DMS153 (cell line): Measurements from ENCODE around the gene PPP2R2C.

Experiments
- DNase-seq: peaks from one replicate; lab custom pipeline; 2025; lab: John Stamatoyannopoulos, UW

Gene PPP2R2C

DNA sequence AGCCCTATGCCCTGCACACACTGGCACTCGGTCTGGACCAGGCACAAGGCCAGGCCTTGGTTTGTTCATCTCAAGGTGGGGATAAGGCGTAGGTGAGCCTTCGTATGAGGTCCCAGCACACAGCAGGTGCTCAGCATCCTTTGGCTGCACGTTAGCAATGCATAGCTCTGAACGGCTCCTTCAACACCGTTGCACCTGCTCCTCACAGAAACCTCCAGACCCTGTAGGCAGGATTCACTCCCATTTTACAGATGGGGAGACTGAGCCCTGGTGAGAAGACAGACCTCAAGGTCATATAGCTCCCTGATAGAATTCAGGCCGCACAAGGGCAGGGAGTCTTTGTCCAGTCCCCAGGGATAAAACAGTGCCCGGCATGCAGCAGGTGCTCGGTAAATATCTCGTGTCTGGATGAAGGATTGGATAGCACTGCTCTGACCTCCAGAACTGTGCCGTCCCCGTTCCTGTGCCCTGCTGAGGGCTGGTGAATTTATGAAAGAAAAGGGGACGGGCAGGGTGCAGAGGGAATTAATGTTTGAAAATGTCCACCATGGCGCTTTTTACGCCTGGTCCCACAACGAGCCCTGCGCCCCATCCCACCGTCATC is 2.4 kb downstream of the PPP2R2C start:
- no peak for DNase-seq

DNA sequence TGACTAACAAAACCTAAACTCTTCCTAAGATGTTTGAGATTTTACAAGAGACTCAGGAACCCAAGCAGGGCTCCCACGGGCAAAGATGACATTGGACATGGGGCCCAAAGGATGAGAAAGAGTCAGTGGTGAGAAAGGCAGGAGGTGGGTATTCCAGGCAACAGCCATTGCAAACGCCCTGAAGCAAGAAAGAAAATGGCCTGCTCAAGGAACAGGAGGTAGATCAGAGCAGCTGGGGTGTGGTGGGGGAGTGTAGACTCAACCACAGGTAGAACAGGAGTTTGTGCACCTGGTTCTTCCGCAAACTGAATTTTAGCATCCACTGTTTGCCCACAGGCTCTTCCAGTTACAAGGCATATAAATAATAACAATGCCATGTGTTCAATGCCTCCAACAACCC is 3.3 kb downstream of the PPP2R2C start:
- DNase-seq = no peak

DNA sequence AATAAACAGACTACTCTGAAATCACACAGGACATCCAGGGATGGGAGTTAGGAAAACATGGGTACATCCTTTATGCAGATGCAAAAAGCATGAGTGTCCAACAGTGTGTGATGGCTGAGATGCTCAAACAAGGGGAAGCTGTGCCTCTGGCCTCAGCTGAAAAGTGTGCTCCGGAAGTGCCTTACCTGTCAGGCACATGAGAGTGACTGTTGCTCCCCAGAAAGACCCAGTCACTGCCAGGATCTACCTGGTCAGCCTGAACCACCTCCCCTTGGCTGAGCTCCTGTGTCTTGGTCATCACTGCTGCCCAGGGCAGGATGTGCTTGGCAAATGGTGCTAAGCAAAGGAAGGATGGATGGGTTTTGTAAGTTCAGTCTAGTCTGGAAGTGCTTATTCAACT is 4.0 kb downstream of the PPP2R2C start:
- no peak for DNase-seq

DNA sequence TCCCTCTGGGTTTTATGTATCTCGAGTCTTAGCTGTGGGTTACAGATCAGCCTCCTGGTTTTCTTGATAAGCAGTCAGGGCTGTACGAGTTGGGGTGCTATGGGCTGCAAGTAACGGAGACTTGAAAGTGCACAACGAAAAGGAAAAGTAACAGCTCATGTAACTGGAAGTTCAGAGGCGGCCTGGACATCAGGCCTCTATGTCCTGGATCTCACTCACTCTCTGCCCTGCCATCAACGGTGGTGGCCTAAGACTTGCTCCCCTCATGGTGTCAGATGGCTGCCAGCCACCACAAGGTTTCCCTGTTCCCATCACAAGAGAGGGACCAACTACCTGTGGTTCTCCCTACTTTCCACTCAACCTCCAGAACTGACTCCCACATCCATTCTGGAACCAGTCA is 4.8 kb downstream of the PPP2R2C start:
- DNase-seq = no peak

DNA sequence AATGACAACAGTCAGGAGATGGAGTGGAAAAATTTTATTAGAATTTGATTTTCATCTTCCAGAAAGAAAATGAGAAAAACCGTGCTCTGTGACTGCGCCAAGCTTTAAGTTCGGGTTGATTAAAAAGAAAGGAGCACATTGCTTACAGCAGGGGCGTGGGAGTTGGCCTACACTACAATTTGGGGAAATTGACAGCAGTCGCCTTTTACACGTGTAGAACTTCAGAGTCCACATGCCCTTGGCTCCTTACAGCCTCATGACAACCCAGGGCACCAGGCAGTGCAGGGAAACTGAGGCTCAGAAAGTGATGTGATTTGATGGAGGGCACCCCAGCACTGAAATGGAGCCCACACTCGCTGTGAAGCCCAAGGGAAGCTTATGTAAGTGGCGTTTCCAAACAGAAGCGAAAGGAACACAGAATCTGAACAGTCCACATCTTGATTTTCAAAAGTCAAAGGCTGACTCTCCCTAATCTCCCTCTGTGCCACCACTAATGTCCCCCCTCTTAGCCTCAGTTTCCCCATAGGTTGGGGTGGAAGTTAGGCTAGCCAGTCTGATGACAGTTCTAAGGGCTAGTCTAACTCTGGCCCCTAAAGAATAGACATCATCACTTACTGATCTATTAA is 5.5 kb downstream of the PPP2R2C start:
- DNase-seq = no peak

DNA sequence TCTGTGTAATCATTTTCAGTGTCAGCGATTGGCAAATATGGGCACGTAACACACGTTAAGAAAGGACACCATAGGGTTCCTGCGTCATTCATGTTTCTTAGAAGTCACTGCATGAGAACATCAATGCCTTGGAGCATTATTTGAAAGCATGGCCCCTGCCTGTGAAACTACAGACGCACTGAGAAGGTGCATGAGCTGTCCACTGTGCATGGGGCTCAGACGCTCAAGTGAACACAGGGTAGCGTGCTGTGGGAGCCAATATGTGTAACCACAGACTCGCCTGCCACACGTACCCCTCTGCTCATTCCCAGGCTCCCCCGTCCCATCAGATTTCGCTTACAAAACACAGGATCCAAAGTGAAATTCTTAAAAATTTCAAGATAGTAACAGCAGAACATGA is 6.5 kb downstream of the PPP2R2C start:
- DNase-seq = no peak

GRCh38 chr4:6464842-6465588 is 7.4 kb downstream of the PPP2R2C start:
- DNase-seq = no peak

GRCh38 chr4:6463311-6464289 is 8.8 kb downstream of the PPP2R2C start:
- no peak for DNase-seq

DNA sequence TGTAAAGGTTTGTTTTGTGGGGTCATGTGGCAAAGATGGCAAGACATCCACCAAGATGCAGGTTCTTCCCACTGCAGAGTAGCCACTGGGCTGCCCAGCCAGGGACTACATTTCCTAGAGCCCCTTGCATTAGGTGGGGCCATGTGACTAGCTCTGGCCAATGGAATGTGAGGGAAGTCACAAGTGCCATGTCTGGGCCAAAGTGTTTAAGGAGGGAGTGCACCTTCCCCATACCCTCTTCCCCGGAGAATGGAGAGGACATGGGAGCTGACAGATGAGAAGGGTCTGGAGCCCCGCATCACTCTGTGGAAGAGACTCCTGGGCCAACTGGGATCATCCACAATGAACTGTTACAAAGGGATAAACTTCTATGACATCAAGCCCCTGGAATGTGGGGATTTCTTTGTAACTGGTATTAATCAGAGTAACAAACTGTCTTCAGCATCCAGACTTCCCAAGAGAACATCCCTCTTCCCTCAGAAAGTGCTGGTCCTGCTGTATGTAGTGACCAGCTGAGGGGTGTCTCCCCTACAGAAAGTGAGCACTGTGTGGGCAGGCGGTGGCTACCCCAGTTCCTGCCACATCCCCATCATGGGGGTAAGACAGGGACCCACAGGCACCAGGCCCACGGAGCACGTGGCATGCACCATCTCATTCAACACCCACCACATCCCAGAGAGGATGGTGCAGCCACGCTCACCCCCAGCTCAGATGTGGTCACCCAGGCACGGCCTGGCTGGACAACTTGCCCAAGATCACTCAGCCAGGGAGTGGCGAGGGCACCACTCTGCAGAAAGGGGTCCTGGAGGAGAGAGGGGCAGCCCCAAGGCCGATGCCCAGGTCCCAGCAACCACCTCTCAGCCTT is 10.9 kb downstream of the PPP2R2C start:
- DNase-seq = no peak

DNA sequence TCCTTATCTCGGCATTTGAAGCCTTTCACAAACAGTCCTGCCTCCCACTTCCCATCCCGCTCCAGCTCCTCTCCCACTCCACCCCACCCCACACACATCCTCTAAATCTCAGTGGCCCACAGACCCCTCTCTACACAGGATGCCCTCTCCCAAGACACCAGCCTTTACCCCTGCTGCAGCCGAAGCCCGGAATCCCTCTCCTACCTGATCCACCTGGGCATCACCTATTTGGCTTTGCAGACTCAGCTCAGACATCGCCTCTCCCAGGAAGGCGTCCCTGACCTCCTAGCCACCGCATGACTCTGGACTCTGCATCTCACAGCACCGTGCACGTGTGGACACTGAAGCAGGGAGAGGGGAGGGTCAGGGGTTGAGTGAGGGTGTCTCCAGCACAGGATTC is 11.5 kb downstream of the PPP2R2C start:
- DNase-seq = no peak

- no peak for DNase-seq
These were observed 13.9 kb downstream of the PPP2R2C start for GRCh38 chr4:6458528-6458927.

DNA sequence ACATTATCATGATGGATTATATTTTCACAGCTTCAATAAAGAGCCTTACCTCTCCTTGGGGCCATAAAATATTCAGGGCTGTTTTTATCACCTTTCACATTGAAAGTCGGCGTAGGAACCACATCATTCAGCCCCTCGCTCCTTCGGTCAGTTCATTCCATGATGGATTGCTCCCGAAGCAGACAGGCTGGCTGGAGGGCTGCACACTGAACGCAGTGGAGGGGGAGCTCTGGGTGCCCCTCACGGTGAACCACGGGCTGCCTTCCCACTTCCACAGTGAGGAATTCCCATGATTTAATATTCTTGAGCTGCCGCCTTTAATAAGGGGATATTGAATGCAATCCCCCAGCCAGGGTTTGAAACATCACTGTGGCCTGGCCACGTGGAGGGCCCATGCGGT is 16.0 kb downstream of the PPP2R2C start:
- no peak for DNase-seq

DNA sequence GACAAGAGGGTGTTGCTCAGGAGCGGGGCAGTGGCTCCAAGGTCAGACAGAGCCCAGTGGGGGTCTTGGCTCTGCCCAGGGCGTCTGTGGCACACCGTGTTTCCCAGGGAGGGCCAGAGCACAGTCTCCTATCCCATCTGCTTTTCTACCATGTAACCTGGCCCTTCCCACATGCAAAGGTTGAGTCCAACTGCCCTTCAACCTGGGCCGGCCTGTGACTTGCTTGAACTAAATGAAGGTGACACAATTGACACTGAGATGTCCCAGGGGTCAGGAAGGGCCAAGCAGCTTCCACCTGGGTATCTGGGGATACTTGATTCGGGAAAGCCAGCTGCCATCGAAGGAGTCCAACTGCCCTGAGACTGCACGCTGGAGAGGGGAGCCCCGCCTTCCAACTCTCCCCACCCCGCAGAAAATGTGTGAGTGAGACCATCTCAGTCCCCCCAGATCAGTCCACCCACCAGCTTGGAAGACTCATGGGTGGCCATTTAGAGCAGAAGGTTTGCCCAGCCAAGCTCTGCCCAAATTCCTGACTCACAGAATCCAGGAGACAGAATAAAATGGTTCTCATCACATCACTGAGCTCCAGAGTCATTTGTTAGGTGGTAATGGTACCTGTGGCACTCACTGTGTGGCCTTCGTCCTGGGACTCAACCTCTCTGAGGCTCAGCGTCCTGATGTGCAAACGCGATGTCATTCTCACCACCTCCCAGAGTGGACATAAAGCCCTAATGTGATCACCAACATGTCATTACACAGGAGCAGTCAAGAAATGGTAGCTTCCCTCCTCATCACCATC is 18.1 kb downstream of the PPP2R2C start:
- DNase-seq = no peak

- no peak for DNase-seq
These were observed 18.8 kb downstream of the PPP2R2C start for GRCh38 chr4:6453688-6453990.

DNA sequence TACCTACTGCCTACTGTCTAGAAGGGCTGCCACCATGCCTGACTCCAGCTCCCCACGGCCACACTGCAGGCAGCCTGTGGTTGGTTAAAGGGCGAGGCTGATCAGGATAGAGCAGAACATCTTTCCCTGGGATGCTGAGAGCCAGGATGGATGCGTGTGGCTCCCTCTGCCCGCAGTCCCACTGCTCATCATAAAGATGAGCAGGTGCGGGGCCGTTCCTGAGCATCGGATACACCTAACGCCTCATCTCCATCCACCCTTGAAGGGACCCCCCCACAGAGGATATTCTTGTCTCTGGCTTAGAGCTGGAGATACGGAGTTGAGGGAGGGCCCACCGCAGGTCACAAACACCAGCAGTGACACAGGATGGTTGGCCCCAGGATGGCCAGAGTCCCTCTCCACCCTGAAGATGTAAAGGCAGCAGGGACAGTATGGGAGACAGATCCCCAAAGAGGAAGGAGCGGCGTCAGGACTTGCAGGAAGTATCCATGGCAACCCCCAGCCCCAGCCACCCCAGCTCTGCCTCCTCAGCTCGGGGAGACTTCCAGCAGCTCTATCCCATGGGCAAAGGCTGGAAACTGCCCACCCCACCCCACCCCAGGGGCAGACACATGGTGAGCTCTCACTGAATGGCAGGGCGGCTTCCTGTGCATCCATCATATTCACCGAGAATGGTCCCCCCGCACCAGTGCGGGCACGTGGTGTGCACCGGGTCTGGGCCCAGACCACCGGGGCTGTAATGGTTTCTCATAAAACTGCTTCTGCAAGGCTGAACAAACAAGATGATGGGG is 19.3 kb downstream of the PPP2R2C start:
- no peak for DNase-seq

DNA sequence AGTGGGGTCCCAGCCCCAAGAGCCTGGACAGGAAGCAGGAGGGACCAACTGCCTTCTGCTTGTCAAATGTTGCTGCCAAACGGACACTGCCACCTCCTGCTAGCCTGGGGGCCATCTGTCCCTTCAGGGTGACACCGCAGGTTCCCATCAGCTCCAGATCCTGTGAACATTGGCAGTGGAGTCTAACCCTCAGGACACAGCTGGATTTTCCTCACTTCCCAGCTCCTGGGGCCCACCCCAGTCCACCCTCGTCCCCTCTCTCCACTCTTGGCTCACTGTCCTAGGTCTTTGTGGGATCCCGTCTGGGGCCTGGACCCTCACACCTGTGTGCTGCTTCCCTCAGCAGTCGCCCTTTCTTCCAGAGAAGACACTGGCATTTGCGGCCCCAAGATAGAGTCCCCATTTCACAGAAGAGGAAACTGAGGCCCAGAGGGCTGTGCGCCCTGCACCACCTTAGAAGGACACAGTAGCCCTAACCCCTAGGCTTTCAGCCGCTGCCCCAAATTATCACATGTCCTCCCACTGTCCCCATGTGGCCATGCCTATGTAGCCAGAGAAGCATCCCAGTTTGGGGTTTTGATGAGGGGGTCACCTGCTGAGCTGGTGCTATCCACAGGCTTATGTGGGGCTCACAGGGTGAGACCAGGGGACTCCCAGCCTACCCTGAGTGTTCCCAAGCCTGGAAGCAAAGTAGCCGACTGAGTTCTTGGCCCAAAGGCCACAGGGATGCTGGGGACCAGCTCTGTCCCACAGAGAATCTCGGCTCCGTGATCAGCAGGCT is 20.1 kb downstream of the PPP2R2C start:
- no peak for DNase-seq

DNA sequence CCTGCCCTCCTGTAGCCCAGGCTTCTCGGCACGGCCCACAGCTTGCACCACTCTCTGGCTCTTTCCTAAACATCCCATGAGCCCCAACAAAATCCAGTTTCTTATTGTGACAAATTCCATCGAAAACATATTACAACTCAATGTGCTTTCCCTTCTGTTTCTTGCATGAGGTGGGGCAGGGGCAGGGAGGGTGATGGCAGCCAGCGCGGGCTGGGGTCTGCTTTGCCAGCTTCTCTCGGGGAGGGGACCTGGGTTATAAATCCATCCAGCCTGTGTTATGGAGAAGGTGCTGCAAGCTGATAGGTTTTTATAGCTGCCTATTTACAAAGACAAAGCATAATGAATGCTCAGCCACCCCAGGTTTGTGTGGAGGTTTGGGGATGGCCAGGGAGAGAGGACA is 21.1 kb downstream of the PPP2R2C start:
- DNase-seq = no peak

GRCh38 chr4:6450709-6451108 is 21.7 kb downstream of the PPP2R2C start:
- no peak for DNase-seq

- DNase-seq = no peak
These were observed 22.6 kb downstream of the PPP2R2C start for GRCh38 chr4:6449746-6450369.
